ENCODE results near the gene ABHD16B. TPM values are rescaled to one million over a fixed set of nuclear protein-coding genes. Genes with fewer than 3 reads are reported as not detected.

The ABHD16B gene
- total and polyA plus RNA-seq, 4 experiments from 2014 or later = not detected

- Histone ChIP-seq H3K36me3 (ENCODE audit: insufficient read depth, low read length) (no peaks in the 10 kb centered on the region), H3K4me3 (ENCODE audit: low read length in 2 of 2) (no peak overlapping the region), H3K9me3 (ENCODE audit: control insufficient read depth in 1 of 2, low read length in 2 of 2) (no peaks in the 10 kb centered on the region), H3K27me3 (ENCODE audit: insufficient read depth, low read length) (peaks cover 31% of the 10 kb centered on the region), H3K4me1 (ENCODE audit: insufficient read depth, low read length) (peaks cover 33% of the 10 kb centered on the region), H3K27ac (ENCODE audit: low read depth, low read length) (no peak overlapping the region)
- Mint-ChIP-seq H3K4me1 (peaks cover 7 to 24% (median 15%) of the 10 kb centered on the region in 4 donors), H3K27ac (no peak overlapping the region), H3K9me3 (no peaks in the 10 kb centered on the region), H3K4me3 (peak overlapping the region in 2 of 8 donors; percentile 1 to 7), H3K27me3 (peaks cover 16 to 19% of the 10 kb centered on the region in 2 donors), H3K36me3 (no peaks in the 10 kb centered on the region)
- intact Hi-C loops (cut with micrococcal nuclease) = no loop called here
- DNase-seq = no peak
- ChIA-PET POLR2A (ENCODE audit: partially characterized antibody) (no interaction called here), CTCF (ENCODE audit: partially characterized antibody) (no interaction called here)
Observed at GRCh38 chr20:63844511-63844991, 16.7 kb upstream of the ABHD16B start.

DNA sequence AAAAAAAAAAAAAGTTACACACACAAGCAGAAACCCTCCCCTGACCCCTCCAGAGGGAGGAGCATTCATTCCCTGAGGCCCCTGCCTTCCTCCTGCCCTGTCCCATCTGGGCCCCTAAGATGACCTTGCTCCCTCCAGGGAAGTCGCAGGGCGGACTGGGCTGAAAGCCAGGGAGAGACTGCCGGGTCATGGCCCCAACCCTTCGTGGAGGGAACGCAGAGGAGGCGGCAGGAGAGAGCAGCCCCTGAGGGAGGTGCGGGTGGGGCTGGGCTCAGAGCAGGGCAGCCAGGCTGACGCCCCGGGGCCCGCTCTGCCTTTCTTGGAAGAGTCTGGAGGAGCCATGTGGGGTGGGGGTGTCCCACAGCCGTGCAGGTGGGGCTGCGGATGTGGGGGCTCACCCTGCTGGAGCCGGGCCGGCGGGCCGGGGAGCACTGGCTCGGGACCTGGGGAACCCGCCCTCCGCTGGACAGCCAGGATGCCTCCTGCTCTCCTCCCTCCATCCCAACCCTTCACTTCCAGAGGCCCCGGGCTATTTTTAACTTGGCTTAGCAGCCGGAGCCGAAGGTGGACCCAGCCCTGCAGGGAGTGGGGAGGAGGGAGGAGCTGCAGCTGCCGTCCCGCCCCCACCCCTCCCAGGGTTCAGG lies 15.0 kb upstream of the ABHD16B start:
- CTCF ChIA-PET (ENCODE audit: partially characterized antibody) = no interaction called here
- peak overlapping the region in 1 of 8 donors; percentile 15 for H3K4me3 Mint-ChIP-seq
- no peaks in the 10 kb centered on the region for H3K9me3 ChIP-seq (ENCODE audit: control insufficient read depth in 1 of 2, low read length in 2 of 2)
- peaks cover 8 to 26% (median 17%) of the 10 kb centered on the region in 4 donors for H3K4me1 Mint-ChIP-seq
- POLR2A ChIA-PET (ENCODE audit: partially characterized antibody) = no interaction called here
- no peak overlapping the region for H3K27ac ChIP-seq (ENCODE audit: low read depth, low read length)
- H3K27ac Mint-ChIP-seq = no peak overlapping the region
- H3K36me3 ChIP-seq (ENCODE audit: insufficient read depth, low read length) = no peaks in the 10 kb centered on the region
- peaks cover 33% of the 10 kb centered on the region for H3K4me1 ChIP-seq (ENCODE audit: insufficient read depth, low read length)
- H3K4me3 ChIP-seq (ENCODE audit: low read length in 2 of 2) = no peak overlapping the region
- H3K27me3 Mint-ChIP-seq = peaks cover 24 to 25% of the 10 kb centered on the region in 2 donors
- no peak for DNase-seq
- no peaks in the 10 kb centered on the region for H3K36me3 Mint-ChIP-seq
- no peaks in the 10 kb centered on the region for H3K9me3 Mint-ChIP-seq
- peaks cover 31% of the 10 kb centered on the region for H3K27me3 ChIP-seq (ENCODE audit: insufficient read depth, low read length)
- intact Hi-C loops (cut with micrococcal nuclease) = no loop called here

DNA sequence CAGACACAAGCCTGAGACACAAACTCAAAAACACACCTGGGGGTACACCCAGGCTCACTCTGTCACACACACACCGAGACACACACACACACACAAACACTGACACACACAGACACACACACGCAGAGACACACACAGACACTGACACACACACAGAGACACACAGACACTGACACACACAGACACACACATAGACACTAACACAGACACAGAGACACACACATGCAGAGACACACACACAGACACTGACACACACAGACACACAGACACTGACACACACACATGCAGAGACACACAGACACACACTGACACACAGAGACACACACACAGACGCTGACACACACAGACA lies 14.4 kb upstream of the ABHD16B start:
- peaks cover 26% of the 10 kb centered on the region in 2 donors for H3K27me3 Mint-ChIP-seq
- no peaks in the 10 kb centered on the region for H3K36me3 Mint-ChIP-seq
- H3K9me3 Mint-ChIP-seq = no peaks in the 10 kb centered on the region
- Histone ChIP-seq H3K4me3 (ENCODE audit: low read length in 2 of 2) (no peak overlapping the region), H3K9me3 (ENCODE audit: control insufficient read depth in 1 of 2, low read length in 2 of 2) (no peaks in the 10 kb centered on the region), H3K4me1 (ENCODE audit: insufficient read depth, low read length) (peaks cover 33% of the 10 kb centered on the region), H3K27me3 (ENCODE audit: insufficient read depth, low read length) (peaks cover 31% of the 10 kb centered on the region), H3K36me3 (ENCODE audit: insufficient read depth, low read length) (no peaks in the 10 kb centered on the region), H3K27ac (ENCODE audit: low read depth, low read length) (no peak overlapping the region)
- POLR2A ChIA-PET (ENCODE audit: partially characterized antibody) = no interaction called here
- H3K27ac Mint-ChIP-seq = no peak overlapping the region
- CTCF ChIA-PET (ENCODE audit: partially characterized antibody) = no interaction called here
- H3K4me3 Mint-ChIP-seq = no peak overlapping the region
- peaks cover 8 to 25% (median 17%) of the 10 kb centered on the region in 4 donors for H3K4me1 Mint-ChIP-seq
- no peak for DNase-seq
- intact Hi-C loops (cut with micrococcal nuclease) = no loop called here

- Mint-ChIP-seq H3K9me3 (no peaks in the 10 kb centered on the region), H3K36me3 (no peaks in the 10 kb centered on the region), H3K4me3 (no peak overlapping the region), H3K27me3 (peaks cover 25 to 26% of the 10 kb centered on the region in 2 donors), H3K27ac (no peak overlapping the region), H3K4me1 (peaks cover 8 to 20% (median 14%) of the 10 kb centered on the region in 4 donors)
- Histone ChIP-seq H3K36me3 (ENCODE audit: insufficient read depth, low read length) (no peaks in the 10 kb centered on the region), H3K4me3 (ENCODE audit: low read length in 2 of 2) (no peak overlapping the region), H3K27me3 (ENCODE audit: insufficient read depth, low read length) (peaks cover 31% of the 10 kb centered on the region), H3K9me3 (ENCODE audit: control insufficient read depth in 1 of 2, low read length in 2 of 2) (no peaks in the 10 kb centered on the region), H3K4me1 (ENCODE audit: insufficient read depth, low read length) (peaks cover 33% of the 10 kb centered on the region), H3K27ac (ENCODE audit: low read depth, low read length) (no peak overlapping the region)
- ChIA-PET CTCF (ENCODE audit: partially characterized antibody) (no interaction called here), POLR2A (ENCODE audit: partially characterized antibody) (interaction anchor here (1.3 kb wide), 1 partner anchor 18 kb away, joined by 3 read pairs; the partner anchor contains the start of gene TPD52L2)
- intact Hi-C loops (cut with micrococcal nuclease) = no loop called here
- DNase-seq = no peak
Observed at GRCh38 chr20:63847237-63848002, 13.9 kb upstream of the ABHD16B start.

DNA sequence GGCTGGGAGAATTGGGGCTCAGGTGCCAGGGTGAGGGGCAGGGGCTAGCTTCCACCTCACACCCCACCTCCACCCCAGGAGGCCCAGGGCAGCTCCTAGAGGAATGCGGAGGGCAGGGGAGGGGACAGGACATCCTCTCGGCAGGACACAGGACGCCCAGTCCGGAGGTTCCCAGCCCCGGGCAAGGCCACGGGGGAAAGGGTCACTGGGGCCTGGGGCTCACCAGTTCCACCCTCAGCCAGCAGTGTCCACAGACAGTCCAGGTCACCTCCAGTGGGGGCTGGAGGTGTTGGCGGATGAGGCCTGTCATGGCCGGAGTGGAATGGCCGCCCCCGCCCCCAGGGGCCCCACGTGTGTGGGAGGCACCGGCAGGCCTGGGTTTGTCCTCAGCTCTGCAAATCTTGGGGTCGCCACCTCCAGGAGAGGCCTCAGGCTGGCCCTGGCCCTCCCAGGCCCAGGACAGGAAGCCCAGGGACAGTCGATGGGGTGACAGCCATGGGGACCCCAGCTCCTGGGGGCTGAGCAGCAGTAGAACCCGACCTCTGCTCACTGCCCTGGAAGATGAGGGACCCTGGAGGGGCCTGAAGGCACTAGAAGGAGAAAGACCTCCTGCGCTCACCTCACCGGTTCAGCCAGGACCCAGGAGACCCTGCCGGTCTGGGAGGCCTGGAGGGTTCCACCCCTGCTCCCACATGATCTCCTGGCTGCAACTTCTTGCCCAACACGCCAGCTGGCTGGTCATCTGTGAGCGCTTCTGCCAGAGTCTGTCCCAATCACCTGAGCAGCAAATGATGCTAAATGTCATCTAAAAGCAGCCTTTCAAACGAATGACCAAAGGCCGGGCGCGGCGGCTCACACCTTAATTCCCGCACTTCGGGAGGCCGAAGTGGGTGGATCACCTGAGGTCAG lies 13.0 kb upstream of the ABHD16B start:
- Mint-ChIP-seq H3K4me1 (peaks cover 8 to 20% (median 13%) of the 10 kb centered on the region in 4 donors), H3K9me3 (no peaks in the 10 kb centered on the region), H3K27ac (no peak overlapping the region), H3K36me3 (no peaks in the 10 kb centered on the region), H3K4me3 (no peak overlapping the region), H3K27me3 (peaks cover 23% of the 10 kb centered on the region in 2 donors)
- Histone ChIP-seq H3K27ac (ENCODE audit: low read depth, low read length) (no peak overlapping the region), H3K4me3 (ENCODE audit: low read length in 2 of 2) (no peak overlapping the region), H3K9me3 (ENCODE audit: control insufficient read depth in 1 of 2, low read length in 2 of 2) (no peaks in the 10 kb centered on the region), H3K4me1 (ENCODE audit: insufficient read depth, low read length) (peaks cover 33% of the 10 kb centered on the region), H3K27me3 (ENCODE audit: insufficient read depth, low read length) (peaks cover 27% of the 10 kb centered on the region), H3K36me3 (ENCODE audit: insufficient read depth, low read length) (no peaks in the 10 kb centered on the region)
- intact Hi-C loops (cut with micrococcal nuclease) = no loop called here
- POLR2A ChIA-PET (ENCODE audit: partially characterized antibody) = interaction anchor here (1.3 kb wide), 1 partner anchor 17 kb away, joined by 3 read pairs; the partner anchor contains the start of gene TPD52L2
- CTCF ChIA-PET (ENCODE audit: partially characterized antibody) = no interaction called here
- no peak for DNase-seq

DNA sequence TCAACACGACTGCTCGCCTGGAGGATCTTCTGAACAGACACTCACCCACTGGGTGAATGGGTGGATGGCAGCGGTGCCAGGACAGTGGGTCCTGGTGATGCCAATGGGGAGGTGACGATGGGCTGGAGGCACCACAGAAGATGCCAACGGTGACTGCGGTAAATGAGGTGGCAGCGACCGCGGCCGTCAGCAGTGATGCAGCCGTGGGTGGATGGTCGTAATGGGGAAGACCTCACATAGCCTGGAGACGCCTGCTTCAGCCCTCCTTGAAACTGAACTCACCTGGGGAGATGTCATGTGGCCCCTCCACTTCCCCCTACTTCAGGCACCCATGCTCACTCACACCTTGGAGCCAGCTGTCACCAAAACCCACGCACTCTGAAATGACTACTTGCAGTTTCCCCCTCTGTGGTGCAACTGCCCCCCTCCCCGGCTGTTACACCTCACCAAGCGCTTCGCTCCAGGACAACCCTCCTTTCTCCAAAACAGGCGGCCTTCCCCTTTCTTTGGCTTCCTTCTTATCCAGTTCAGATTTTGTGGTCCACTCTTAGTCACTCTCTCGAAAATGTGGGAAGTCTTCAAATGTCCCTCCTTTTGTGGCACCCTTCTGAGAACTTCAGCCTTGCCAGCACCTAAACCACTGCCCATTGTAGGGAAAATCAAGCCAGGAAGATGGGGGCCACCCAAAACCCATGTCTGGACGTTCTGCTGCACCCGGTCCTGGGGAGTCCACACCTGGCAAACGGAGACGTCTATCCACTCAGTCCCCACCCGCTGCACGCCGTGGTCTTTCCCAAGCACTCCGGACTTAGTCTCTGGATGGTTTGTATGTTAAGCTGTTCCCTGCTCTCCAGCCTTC lies 10.4 kb upstream of the ABHD16B start:
- ChIA-PET CTCF (ENCODE audit: partially characterized antibody) (no interaction called here), POLR2A (ENCODE audit: partially characterized antibody) (no interaction called here)
- H3K4me1 Mint-ChIP-seq = peaks cover 0 to 5% (median 3%) of the 10 kb centered on the region in 4 donors
- no peak overlapping the region for H3K4me3 ChIP-seq (ENCODE audit: low read length in 2 of 2)
- H3K9me3 ChIP-seq (ENCODE audit: control insufficient read depth in 1 of 2, low read length in 2 of 2) = no peaks in the 10 kb centered on the region
- peaks cover 22% of the 10 kb centered on the region for H3K4me1 ChIP-seq (ENCODE audit: insufficient read depth, low read length)
- intact Hi-C loops (cut with micrococcal nuclease) = no loop called here
- DNase-seq = no peak
- no peaks in the 10 kb centered on the region for H3K9me3 Mint-ChIP-seq
- H3K27me3 ChIP-seq (ENCODE audit: insufficient read depth, low read length) = peaks cover 14% of the 10 kb centered on the region
- H3K27ac ChIP-seq (ENCODE audit: low read depth, low read length) = no peak overlapping the region
- H3K27me3 Mint-ChIP-seq = peaks cover 14 to 15% of the 10 kb centered on the region in 2 donors
- no peak overlapping the region for H3K4me3 Mint-ChIP-seq
- H3K27ac Mint-ChIP-seq = peak overlapping the region in 2 of 7 donors; percentile 33 to 79
- H3K36me3 Mint-ChIP-seq = no peaks in the 10 kb centered on the region
- no peaks in the 10 kb centered on the region for H3K36me3 ChIP-seq (ENCODE audit: insufficient read depth, low read length)
